ENCODE results near the gene GCLC. TPM values are rescaled to one million over a fixed set of nuclear protein-coding genes. Genes with fewer than 3 reads are reported as not detected.

GCLC gene
- total RNA-seq, 2 experiments from 2014 or later = 21.0 to 23.8 TPM

DNA sequence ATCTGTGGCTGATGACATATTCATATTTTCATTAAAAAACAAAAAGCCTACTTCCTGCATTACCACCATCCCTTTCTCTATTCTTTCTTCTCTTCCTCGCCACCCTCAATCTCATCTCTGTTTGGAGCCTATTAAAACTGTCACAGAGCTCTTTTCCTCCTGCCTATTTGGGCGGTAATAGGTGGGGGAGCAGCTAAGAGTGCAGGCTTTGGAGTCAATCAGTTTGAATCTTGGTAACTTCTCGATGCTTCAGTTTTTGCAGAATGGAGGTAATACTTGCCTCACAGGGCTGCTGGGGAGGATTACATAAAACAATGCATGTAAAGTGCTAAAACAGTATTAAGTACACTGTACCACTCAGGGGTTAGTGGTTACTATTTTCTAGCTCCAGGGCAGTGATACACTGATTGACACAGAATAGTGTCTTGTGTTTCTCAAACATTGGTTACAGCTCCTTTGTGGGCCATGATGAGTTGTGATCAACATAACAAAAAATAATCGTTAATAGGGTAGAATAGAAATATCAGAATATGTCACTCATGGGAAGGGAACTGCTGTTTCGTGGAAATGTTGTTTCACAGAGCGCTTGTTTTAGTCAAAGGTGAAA is 14.0 kb downstream of the GCLC start:
- Mint-ChIP-seq H3K36me3 (ENCODE audit: low read depth) (peaks cover 5% of the 10 kb centered on the region), H3K27me3 (no peaks in the 10 kb centered on the region), H3K27ac (no peak overlapping the region), H3K4me1 (peaks cover 22% of the 10 kb centered on the region), H3K4me3 (no peak overlapping the region), H3K9me3 (no peaks in the 10 kb centered on the region)
- ChIA-PET CTCF (interaction anchor here (0.8 kb wide), 1 partner anchor 14 kb away, joined by 4 read pairs; the partner anchor contains the start of gene GCLC), POLR2A (no interaction called here)
- DNase-seq = no peak

- ChIA-PET POLR2A (no interaction called here), CTCF (no interaction called here)
- no peak overlapping the region for H3K27ac Mint-ChIP-seq
Measured at GRCh38 chr6:53530346-53530745, 14.6 kb downstream of the GCLC start.

GRCh38 chr6:53529324-53530036 is 15.4 kb downstream of the GCLC start:
- Mint-ChIP-seq H3K4me3 (no peak overlapping the region), H3K4me1 (peaks cover 21% of the 10 kb centered on the region), H3K9me3 (no peaks in the 10 kb centered on the region), H3K27me3 (no peaks in the 10 kb centered on the region), H3K36me3 (ENCODE audit: low read depth) (peaks cover 1% of the 10 kb centered on the region), H3K27ac (no peak overlapping the region)
- DNase-seq = no peak
- ChIA-PET CTCF (no interaction called here), POLR2A (no interaction called here)

More at GRCh38 chr6:53530346-53530745, 14.6 kb downstream of the GCLC start:
- H3K9me3 Mint-ChIP-seq = no peaks in the 10 kb centered on the region
- H3K36me3 Mint-ChIP-seq (ENCODE audit: low read depth) = peaks cover 3% of the 10 kb centered on the region
- no peak for DNase-seq
- H3K27me3 Mint-ChIP-seq = no peaks in the 10 kb centered on the region
- H3K4me3 Mint-ChIP-seq = no peak overlapping the region
- peaks cover 22% of the 10 kb centered on the region for H3K4me1 Mint-ChIP-seq

GRCh38 chr6:53528107-53528506 is 16.8 kb downstream of the GCLC start:
- ChIA-PET CTCF (interaction anchor here (0.7 to 1.3 kb wide), 2 partner anchors 15 to 35 kb away, joined by 3 to 4 read pairs; no protein-coding TSS in a partner anchor), POLR2A (no interaction called here)
- Mint-ChIP-seq H3K36me3 (ENCODE audit: low read depth) (no peaks in the 10 kb centered on the region), H3K9me3 (no peaks in the 10 kb centered on the region), H3K4me3 (no peak overlapping the region), H3K27me3 (no peaks in the 10 kb centered on the region), H3K27ac (no peak overlapping the region), H3K4me1 (peaks cover 19% of the 10 kb centered on the region)
- no peak for DNase-seq

GRCh38 chr6:53527249-53527765 is 17.6 kb downstream of the GCLC start:
- ChIA-PET CTCF (interaction anchor here (0.7 to 1.5 kb wide), 4 partner anchors 10 to 359 kb away, joined by 3 to 5 read pairs (median 4); no protein-coding TSS in a partner anchor), POLR2A (no interaction called here)
- no peak for DNase-seq
- Mint-ChIP-seq H3K9me3 (no peaks in the 10 kb centered on the region), H3K4me1 (peaks cover 11% of the 10 kb centered on the region), H3K36me3 (ENCODE audit: low read depth) (no peaks in the 10 kb centered on the region), H3K4me3 (no peak overlapping the region), H3K27me3 (no peaks in the 10 kb centered on the region), H3K27ac (no peak overlapping the region)

DNA sequence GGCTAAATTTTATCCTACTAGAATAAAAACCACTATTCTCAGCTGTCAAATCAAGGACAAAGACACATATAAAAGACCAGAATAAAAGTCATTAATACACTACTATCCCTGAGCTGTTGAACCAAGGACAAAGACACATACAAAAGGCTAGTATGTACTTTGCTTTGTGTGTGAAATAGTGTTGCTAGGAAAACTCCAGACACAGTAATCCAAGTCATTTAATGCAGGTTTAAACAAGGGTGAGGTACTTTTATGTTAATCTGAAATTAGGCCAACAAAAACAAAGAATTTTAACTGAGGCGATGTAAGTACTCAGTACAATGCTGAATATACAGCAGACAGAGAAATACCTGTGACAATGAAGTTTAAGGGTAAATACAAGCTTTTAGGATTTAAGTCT is 18.9 kb downstream of the GCLC start:
- no peaks in the 10 kb centered on the region for H3K27me3 Mint-ChIP-seq
- no peaks in the 10 kb centered on the region for H3K9me3 Mint-ChIP-seq
- ChIA-PET CTCF (interaction anchor here (0.9 to 1.5 kb wide), 2 partner anchors 9 kb away, joined by 4 to 5 read pairs; no protein-coding TSS in a partner anchor), POLR2A (no interaction called here)
- H3K27ac Mint-ChIP-seq = no peak overlapping the region
- H3K4me3 Mint-ChIP-seq = no peak overlapping the region
- no peaks in the 10 kb centered on the region for H3K4me1 Mint-ChIP-seq
- no peak for DNase-seq
- no peaks in the 10 kb centered on the region for H3K36me3 Mint-ChIP-seq (ENCODE audit: low read depth)

- no peaks in the 10 kb centered on the region for H3K9me3 Mint-ChIP-seq
- H3K27me3 Mint-ChIP-seq = no peaks in the 10 kb centered on the region
- DNase-seq = no peak
- POLR2A ChIA-PET = no interaction called here
- no peaks in the 10 kb centered on the region for H3K4me1 Mint-ChIP-seq
- no peak overlapping the region for H3K4me3 Mint-ChIP-seq
- no peak overlapping the region for H3K27ac Mint-ChIP-seq
- H3K36me3 Mint-ChIP-seq (ENCODE audit: low read depth) = no peaks in the 10 kb centered on the region
- CTCF ChIA-PET = no interaction called here
Measured at GRCh38 chr6:53524455-53524815, 20.5 kb downstream of the GCLC start.

- POLR2A ChIA-PET = no interaction called here
- no peaks in the 10 kb centered on the region for H3K9me3 Mint-ChIP-seq
- H3K27me3 Mint-ChIP-seq = no peaks in the 10 kb centered on the region
- H3K4me3 Mint-ChIP-seq = no peak overlapping the region
- DNase-seq = no peak
- H3K27ac Mint-ChIP-seq = no peak overlapping the region
- H3K36me3 Mint-ChIP-seq (ENCODE audit: low read depth) = no peaks in the 10 kb centered on the region
- H3K4me1 Mint-ChIP-seq = no peaks in the 10 kb centered on the region
- CTCF ChIA-PET = interaction anchor here (1.3 kb wide), 1 partner anchor 24 kb away, joined by 4 read pairs; no protein-coding TSS in a partner anchor
Measured at GRCh38 chr6:53523511-53524454, 21.1 kb downstream of the GCLC start.

GRCh38 chr6:53520320-53520928 is 24.5 kb downstream of the GCLC start:
- no peak for DNase-seq
- H3K4me1 Mint-ChIP-seq = no peaks in the 10 kb centered on the region
- no peak overlapping the region for H3K27ac Mint-ChIP-seq
- peaks cover 6% of the 10 kb centered on the region for H3K36me3 Mint-ChIP-seq (ENCODE audit: low read depth)
- no peaks in the 10 kb centered on the region for H3K9me3 Mint-ChIP-seq
- no peak overlapping the region for H3K4me3 Mint-ChIP-seq
- POLR2A ChIA-PET = no interaction called here
- CTCF ChIA-PET = interaction anchor here (0.7 kb wide), 1 partner anchor 1338 kb away, joined by 3 read pairs; no protein-coding TSS in a partner anchor
- no peaks in the 10 kb centered on the region for H3K27me3 Mint-ChIP-seq

- no peak overlapping the region for H3K4me3 Mint-ChIP-seq
- CTCF ChIA-PET = interaction anchor here (1.6 kb wide), 1 partner anchor 19 kb away, joined by 3 read pairs; no protein-coding TSS in a partner anchor
- H3K9me3 Mint-ChIP-seq = no peaks in the 10 kb centered on the region
- H3K27ac Mint-ChIP-seq = peak overlapping the region; percentile 69
- peaks cover 6% of the 10 kb centered on the region for H3K36me3 Mint-ChIP-seq (ENCODE audit: low read depth)
- no peaks in the 10 kb centered on the region for H3K27me3 Mint-ChIP-seq
- no peak for DNase-seq
- POLR2A ChIA-PET = no interaction called here
- H3K4me1 Mint-ChIP-seq = no peaks in the 10 kb centered on the region
Measured at GRCh38 chr6:53518862-53519261, 26.0 kb downstream of the GCLC start.

GRCh38 chr6:53517021-53517420 is 27.9 kb downstream of the GCLC start:
- peaks cover 6% of the 10 kb centered on the region for H3K36me3 Mint-ChIP-seq (ENCODE audit: low read depth)
- no peak overlapping the region for H3K4me3 Mint-ChIP-seq
- ChIA-PET POLR2A (no interaction called here), CTCF (interaction anchor here (0.7 to 1.2 kb wide), 7 partner anchors 10 to 349 kb away, joined by 3 to 6 read pairs (median 3); no protein-coding TSS in a partner anchor)
- DNase-seq = no peak
- no peaks in the 10 kb centered on the region for H3K4me1 Mint-ChIP-seq
- no peaks in the 10 kb centered on the region for H3K27me3 Mint-ChIP-seq
- no peak overlapping the region for H3K27ac Mint-ChIP-seq
- H3K9me3 Mint-ChIP-seq = no peaks in the 10 kb centered on the region

GRCh38 chr6:53514677-53515076 is 30.2 kb downstream of the GCLC start:
- ChIA-PET POLR2A (no interaction called here), CTCF (interaction anchor here (1.2 kb wide), 2 partner anchors 13 to 18 kb away, joined by 3 to 4 read pairs; no protein-coding TSS in a partner anchor)
- H3K27me3 Mint-ChIP-seq = no peaks in the 10 kb centered on the region
- H3K4me1 Mint-ChIP-seq = no peaks in the 10 kb centered on the region
- peaks cover 9% of the 10 kb centered on the region for H3K36me3 Mint-ChIP-seq (ENCODE audit: low read depth)
- DNase-seq = no peak
- no peak overlapping the region for H3K27ac Mint-ChIP-seq
- no peaks in the 10 kb centered on the region for H3K9me3 Mint-ChIP-seq
- no peak overlapping the region for H3K4me3 Mint-ChIP-seq
